Activated T-cell treated with anti-CD3 and anti-CD28 coated beads, Interleukin-2, amount 50 U/mL, for 24 hours (primary cell): ENCODE data around the gene GABRP.
"Not testable (repeated sequence)": the region's sequence is repeated elsewhere in the genome, so short reads cannot be mapped to it uniquely, and the experiment has no call there.

ENCODE experiments used
- DNase-seq: peaks from one replicate; pipeline ENCODE4 v3.0.0-alpha.2; 2020
- H3K27ac Mint-ChIP-seq: 2 replicates; pipeline ENCODE4 v1.8.0; 2020; ENCODE audit warnings: mild to moderate bottlenecking, mixed read lengths
- H3K27me3 Mint-ChIP-seq: 2 replicates; pipeline ENCODE4 v1.8.0; 2020; ENCODE audit warnings: mixed read lengths
- H3K36me3 Mint-ChIP-seq: 2 replicates; pipeline ENCODE4 v1.8.0; 2020; ENCODE audit warnings: low read depth, mixed read lengths
- H3K4me1 Mint-ChIP-seq: 2 replicates; pipeline ENCODE4 v1.8.0; 2020; ENCODE audit warnings: low read depth, mixed read lengths
- H3K4me3 Mint-ChIP-seq: 2 replicates; pipeline ENCODE4 v1.8.0; 2020; ENCODE audit warnings: mild to moderate bottlenecking, moderate library complexity, mixed read lengths
- H3K9me3 Mint-ChIP-seq: 2 replicates; pipeline ENCODE4 v1.8.0; 2020; ENCODE audit warnings: mixed read lengths

GABRP gene

GRCh38 chr5:170795154-170795553 is 11.6 kb downstream of the GABRP start:
- Mint-ChIP-seq H3K36me3 (no peaks in the 10 kb centered on the region), H3K4me1 (no peaks in the 10 kb centered on the region), H3K9me3 (no peaks in the 10 kb centered on the region), H3K27me3 (peaks cover 6% of the 10 kb centered on the region), H3K27ac (no peak overlapping the region), H3K4me3 (no peak overlapping the region)
- DNase-seq = no peak

- H3K27me3 Mint-ChIP-seq = peaks cover 15% of the 10 kb centered on the region
- DNase-seq = no peak
- H3K36me3 Mint-ChIP-seq = no peaks in the 10 kb centered on the region
- H3K27ac Mint-ChIP-seq = no peak overlapping the region
- no peaks in the 10 kb centered on the region for H3K4me1 Mint-ChIP-seq
- H3K9me3 Mint-ChIP-seq = no peaks in the 10 kb centered on the region
- H3K4me3 Mint-ChIP-seq = no peak overlapping the region
These were observed 22.1 kb downstream of the GABRP start for GRCh38 chr5:170805666-170806065.

GRCh38 chr5:170809551-170809950 is 26.0 kb downstream of the GABRP start:
- peaks cover 21% of the 10 kb centered on the region for H3K27me3 Mint-ChIP-seq
- no peaks in the 10 kb centered on the region for H3K4me1 Mint-ChIP-seq
- no peaks in the 10 kb centered on the region for H3K9me3 Mint-ChIP-seq
- no peak overlapping the region for H3K4me3 Mint-ChIP-seq
- no peaks in the 10 kb centered on the region for H3K36me3 Mint-ChIP-seq
- DNase-seq = no peak
- no peak overlapping the region for H3K27ac Mint-ChIP-seq

- Mint-ChIP-seq H3K4me1 (no peaks in the 10 kb centered on the region), H3K4me3 (no peak overlapping the region), H3K9me3 (no peaks in the 10 kb centered on the region), H3K27ac (no peak overlapping the region), H3K27me3 (peaks cover 21% of the 10 kb centered on the region), H3K36me3 (no peaks in the 10 kb centered on the region)
- no peak for DNase-seq
These were observed 28.2 kb downstream of the GABRP start for GRCh38 chr5:170811719-170812118.

GRCh38 chr5:170813231-170813630 is 29.7 kb downstream of the GABRP start:
- peaks cover 21% of the 10 kb centered on the region for H3K27me3 Mint-ChIP-seq
- DNase-seq = no peak
- H3K4me1 Mint-ChIP-seq = no peaks in the 10 kb centered on the region
- no peak overlapping the region for H3K4me3 Mint-ChIP-seq
- H3K27ac Mint-ChIP-seq = no peak overlapping the region
- H3K36me3 Mint-ChIP-seq = no peaks in the 10 kb centered on the region
- H3K9me3 Mint-ChIP-seq = no peaks in the 10 kb centered on the region

- H3K36me3 Mint-ChIP-seq = no peaks in the 10 kb centered on the region
- no peak overlapping the region for H3K27ac Mint-ChIP-seq
- no peak overlapping the region for H3K4me3 Mint-ChIP-seq
- no peak for DNase-seq
- H3K4me1 Mint-ChIP-seq = no peaks in the 10 kb centered on the region
- peaks cover 9% of the 10 kb centered on the region for H3K27me3 Mint-ChIP-seq
- no peaks in the 10 kb centered on the region for H3K9me3 Mint-ChIP-seq
These were observed 33.7 kb downstream of the GABRP start for GRCh38 chr5:170817195-170817594.

GRCh38 chr5:170818232-170818631 is 34.7 kb downstream of the GABRP start:
- no peaks in the 10 kb centered on the region for H3K36me3 Mint-ChIP-seq
- H3K27ac Mint-ChIP-seq = no peak overlapping the region
- no peaks in the 10 kb centered on the region for H3K4me1 Mint-ChIP-seq
- no peaks in the 10 kb centered on the region for H3K9me3 Mint-ChIP-seq
- DNase-seq = no peak
- peaks cover 7% of the 10 kb centered on the region for H3K27me3 Mint-ChIP-seq
- no peak overlapping the region for H3K4me3 Mint-ChIP-seq

GRCh38 chr5:170819824-170820223 is 36.3 kb downstream of the GABRP start:
- DNase-seq = no peak
- Mint-ChIP-seq H3K4me3 (no peak overlapping the region), H3K27ac (no peak overlapping the region), H3K36me3 (no peaks in the 10 kb centered on the region), H3K4me1 (no peaks in the 10 kb centered on the region), H3K9me3 (no peaks in the 10 kb centered on the region), H3K27me3 (peaks cover 5% of the 10 kb centered on the region)

GRCh38 chr5:170821257-170821800 is 37.8 kb downstream of the GABRP start:
- Mint-ChIP-seq H3K36me3 (no peaks in the 10 kb centered on the region), H3K27me3 (no peaks in the 10 kb centered on the region), H3K4me3 (no peak overlapping the region), H3K27ac (no peak overlapping the region), H3K9me3 (no peaks in the 10 kb centered on the region), H3K4me1 (no peaks in the 10 kb centered on the region)
- no peak for DNase-seq

GRCh38 chr5:170826117-170826516 is 42.6 kb downstream of the GABRP start:
- DNase-seq = no peak
- H3K4me1 Mint-ChIP-seq = no peaks in the 10 kb centered on the region
- H3K27ac Mint-ChIP-seq = no peak overlapping the region
- H3K27me3 Mint-ChIP-seq = no peaks in the 10 kb centered on the region
- H3K4me3 Mint-ChIP-seq = no peak overlapping the region
- no peaks in the 10 kb centered on the region for H3K36me3 Mint-ChIP-seq
- no peaks in the 10 kb centered on the region for H3K9me3 Mint-ChIP-seq

GRCh38 chr5:170832241-170832640 is 48.7 kb downstream of the GABRP start:
- no peak overlapping the region for H3K4me3 Mint-ChIP-seq

GRCh38 chr5:170833981-170834380 is 50.5 kb downstream of the GABRP start:
- not testable (repeated sequence) for H3K36me3 Mint-ChIP-seq, H3K4me1 Mint-ChIP-seq, H3K27ac Mint-ChIP-seq, H3K27me3 Mint-ChIP-seq, H3K4me3 Mint-ChIP-seq, DNase-seq, H3K9me3 Mint-ChIP-seq

More at GRCh38 chr5:170832241-170832640, 48.7 kb downstream of the GABRP start:
- no peak for DNase-seq
- Mint-ChIP-seq H3K4me1 (no peaks in the 10 kb centered on the region), H3K27me3 (no peaks in the 10 kb centered on the region), H3K36me3 (no peaks in the 10 kb centered on the region), H3K27ac (no peak overlapping the region), H3K9me3 (peaks cover 7% of the 10 kb centered on the region)

GRCh38 chr5:170836226-170836625 is 52.7 kb downstream of the GABRP start:
- H3K4me1 Mint-ChIP-seq = no peaks in the 10 kb centered on the region
- no peak for DNase-seq
- H3K27me3 Mint-ChIP-seq = no peaks in the 10 kb centered on the region
- peaks cover 7% of the 10 kb centered on the region for H3K9me3 Mint-ChIP-seq
- H3K4me3 Mint-ChIP-seq = no peak overlapping the region
- H3K27ac Mint-ChIP-seq = no peak overlapping the region
- no peaks in the 10 kb centered on the region for H3K36me3 Mint-ChIP-seq

GRCh38 chr5:170843870-170844269 is 60.3 kb downstream of the GABRP start:
- Mint-ChIP-seq H3K9me3 (peaks cover 2% of the 10 kb centered on the region), H3K4me3 (no peak overlapping the region), H3K36me3 (no peaks in the 10 kb centered on the region), H3K27ac (no peak overlapping the region), H3K4me1 (no peaks in the 10 kb centered on the region), H3K27me3 (peaks cover 6% of the 10 kb centered on the region)
- DNase-seq = no peak

- Mint-ChIP-seq H3K9me3 (peaks cover 2% of the 10 kb centered on the region), H3K27ac (no peak overlapping the region), H3K4me3 (no peak overlapping the region), H3K27me3 (peaks cover 6% of the 10 kb centered on the region), H3K4me1 (no peaks in the 10 kb centered on the region), H3K36me3 (no peaks in the 10 kb centered on the region)
- no peak for DNase-seq
These were observed 61.1 kb downstream of the GABRP start for GRCh38 chr5:170844651-170845050.

GRCh38 chr5:170846416-170846815 is 62.9 kb downstream of the GABRP start:
- H3K27ac Mint-ChIP-seq = no peak overlapping the region
- DNase-seq = no peak
- H3K9me3 Mint-ChIP-seq = peaks cover 2% of the 10 kb centered on the region
- H3K27me3 Mint-ChIP-seq = peaks cover 8% of the 10 kb centered on the region
- H3K4me1 Mint-ChIP-seq = no peaks in the 10 kb centered on the region
- no peaks in the 10 kb centered on the region for H3K36me3 Mint-ChIP-seq
- H3K4me3 Mint-ChIP-seq = no peak overlapping the region
